Measurements from ENCODE around the gene VPS25. TPM values are rescaled to one million over a fixed set of nuclear protein-coding genes. Genes with fewer than 3 reads are reported as not detected.
"Not testable (repeated sequence)": the region's sequence is repeated elsewhere in the genome, so short reads cannot be mapped to it uniquely, and the experiment has no call there.

Gene VPS25
- total RNA-seq, 1 experiment from 2014 or later = 48.4 TPM

DNA sequence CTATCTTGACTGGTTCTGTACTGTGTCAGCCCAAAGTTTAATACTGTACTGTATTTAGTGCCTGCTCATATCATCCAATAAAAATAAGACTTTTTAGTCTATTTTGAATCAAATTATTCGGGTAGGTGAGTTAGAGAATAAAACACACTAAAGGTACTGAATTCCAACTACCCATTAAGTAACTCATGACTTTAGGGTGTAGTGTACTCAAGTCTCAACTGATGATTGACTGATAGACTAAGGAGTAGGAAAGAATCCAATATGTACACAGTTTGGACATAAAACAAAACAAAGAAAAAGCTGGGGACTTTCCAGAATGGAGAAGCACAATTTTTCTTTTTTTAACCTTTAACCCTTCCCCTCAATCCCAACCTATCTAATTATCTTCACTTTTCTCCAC is 32.5 kb upstream of the VPS25 start:
- H3K4me2 ChIP-seq = no peak overlapping the region
- no peak for DNase-seq
- no peaks in the 10 kb centered on the region for H4K20me1 ChIP-seq (ENCODE audit: insufficient read depth)
- no peaks in the 10 kb centered on the region for H3K9me2 ChIP-seq (ENCODE audit: insufficient read depth)
- no peaks in the 10 kb centered on the region for H3K36me3 ChIP-seq (ENCODE audit: low read depth)
- no peaks in the 10 kb centered on the region for H3K27me3 ChIP-seq (ENCODE audit: insufficient read depth, low read depth)
- H3K27ac ChIP-seq = no peak overlapping the region
- H3K4me3 ChIP-seq = no peak overlapping the region
- no peaks in the 10 kb centered on the region for H3F3A ChIP-seq (ENCODE audit: insufficient read depth, low read depth)
- no peaks in the 10 kb centered on the region for H3K9me3 ChIP-seq (ENCODE audit: insufficient read depth, low read depth)
- CTCF ChIA-PET = no interaction called here
- no TSS peak for BruUV-seq (replicated peaks)
- intact Hi-C loops (cut with micrococcal nuclease; ENCODE audit: unreplicated experiment) = no loop called here
- H3K4me1 ChIP-seq (replicated peaks; ENCODE audit: insufficient read depth) = peaks cover 10% of the 10 kb centered on the region; the same call in 1 of the 2 replicates
- H2AFZ ChIP-seq = no peak overlapping the region
- peaks cover 13% of the 10 kb centered on the region; the same call in 1 of the 2 replicates for H3K79me2 ChIP-seq (ENCODE audit: low read depth)
- POLR2A ChIA-PET (ENCODE audit: unreplicated experiment) = no interaction called here
- no peak for TF ChIP-seq EZH2 (IDR thresholded peaks at IDR 0.05; ENCODE audit: low read depth)
- TF ChIP-seq, protein P1, sequence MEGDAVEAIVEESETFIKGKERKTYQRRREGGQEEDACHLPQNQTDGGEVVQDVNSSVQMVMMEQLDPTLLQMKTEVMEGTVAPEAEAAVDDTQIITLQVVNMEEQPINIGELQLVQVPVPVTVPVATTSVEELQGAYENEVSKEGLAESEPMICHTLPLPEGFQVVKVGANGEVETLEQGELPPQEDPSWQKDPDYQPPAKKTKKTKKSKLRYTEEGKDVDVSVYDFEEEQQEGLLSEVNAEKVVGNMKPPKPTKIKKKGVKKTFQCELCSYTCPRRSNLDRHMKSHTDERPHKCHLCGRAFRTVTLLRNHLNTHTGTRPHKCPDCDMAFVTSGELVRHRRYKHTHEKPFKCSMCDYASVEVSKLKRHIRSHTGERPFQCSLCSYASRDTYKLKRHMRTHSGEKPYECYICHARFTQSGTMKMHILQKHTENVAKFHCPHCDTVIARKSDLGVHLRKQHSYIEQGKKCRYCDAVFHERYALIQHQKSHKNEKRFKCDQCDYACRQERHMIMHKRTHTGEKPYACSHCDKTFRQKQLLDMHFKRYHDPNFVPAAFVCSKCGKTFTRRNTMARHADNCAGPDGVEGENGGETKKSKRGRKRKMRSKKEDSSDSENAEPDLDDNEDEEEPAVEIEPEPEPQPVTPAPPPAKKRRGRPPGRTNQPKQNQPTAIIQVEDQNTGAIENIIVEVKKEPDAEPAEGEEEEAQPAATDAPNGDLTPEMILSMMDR (conservative IDR thresholded peaks at IDR 0.05) = no peak

DNA sequence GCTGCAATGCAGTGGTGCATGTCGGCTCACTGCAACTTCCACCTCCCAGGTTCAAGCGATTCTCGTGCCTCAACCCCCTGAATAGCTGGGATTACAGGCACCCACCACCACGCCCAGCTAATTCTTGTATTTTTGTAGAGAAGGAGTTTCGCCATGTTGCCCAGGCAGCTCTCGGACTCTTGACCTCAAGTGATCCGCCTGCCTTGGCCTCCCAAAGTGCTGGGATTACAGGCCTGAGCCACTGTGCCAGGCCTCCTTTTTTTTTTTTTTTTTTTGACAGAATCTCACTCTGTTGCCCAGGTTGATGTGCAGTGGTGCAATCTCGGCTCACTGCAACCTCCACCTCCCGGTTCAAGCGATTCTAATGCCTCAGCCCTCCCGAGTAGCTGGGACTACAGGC is 30.3 kb upstream of the VPS25 start:
- BruUV-seq (replicated peaks); H3K27me3 ChIP-seq (ENCODE audit: insufficient read depth, low read depth); H3F3A ChIP-seq (ENCODE audit: insufficient read depth, low read depth); DNase-seq; H3K9me2 ChIP-seq (ENCODE audit: insufficient read depth); H3K9me3 ChIP-seq (ENCODE audit: insufficient read depth, low read depth); H2AFZ ChIP-seq; H3K27ac ChIP-seq; POLR2A ChIA-PET (ENCODE audit: unreplicated experiment); H3K36me3 ChIP-seq (ENCODE audit: low read depth); intact Hi-C loops (cut with micrococcal nuclease; ENCODE audit: unreplicated experiment); H4K20me1 ChIP-seq (ENCODE audit: insufficient read depth); CTCF ChIA-PET; H3K4me3 ChIP-seq; H3K4me2 ChIP-seq: not testable (repeated sequence)
- Histone ChIP-seq H3K79me2 (ENCODE audit: low read depth) (peaks cover 13% of the 10 kb centered on the region; the same call in 1 of the 2 replicates), H3K4me1 (replicated peaks; ENCODE audit: insufficient read depth) (peaks cover 10% of the 10 kb centered on the region; the same call in 1 of the 2 replicates)

DNA sequence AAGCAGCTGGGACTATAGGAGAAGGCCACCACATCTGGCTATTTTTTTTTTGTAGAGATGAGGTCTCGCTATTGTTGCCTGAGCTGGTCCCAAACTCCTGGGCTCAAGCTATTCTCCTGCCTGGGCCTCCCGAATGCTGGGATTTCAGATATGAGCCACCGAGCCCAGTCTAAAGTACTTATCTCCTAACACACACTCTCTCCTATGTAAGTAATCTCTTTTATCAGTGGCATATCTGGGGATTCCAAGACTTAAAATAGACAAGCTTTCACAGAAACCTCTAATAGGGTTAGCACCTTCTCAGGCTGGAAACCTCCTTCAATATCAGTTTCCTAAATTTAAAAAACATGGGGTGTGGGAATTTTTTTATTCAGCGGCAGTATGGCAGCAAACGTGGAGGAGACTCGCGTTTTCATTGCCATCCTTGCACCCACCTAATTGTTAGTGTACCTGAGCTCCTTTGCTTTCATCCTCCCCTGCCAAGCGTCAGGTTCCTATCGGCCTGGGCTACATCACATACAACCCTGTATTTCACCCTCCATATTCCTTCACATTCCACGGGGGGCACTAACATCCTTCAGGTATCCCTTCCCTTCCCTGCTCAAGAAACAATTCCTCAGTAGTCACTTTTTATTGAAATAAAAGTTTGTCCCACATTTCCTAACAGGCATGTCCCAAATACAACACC is 29.5 kb upstream of the VPS25 start:
- Histone ChIP-seq H3K36me3 (ENCODE audit: low read depth) (no peaks in the 10 kb centered on the region), H3K9me3 (ENCODE audit: insufficient read depth, low read depth) (no peaks in the 10 kb centered on the region), H3K27me3 (ENCODE audit: insufficient read depth, low read depth) (no peaks in the 10 kb centered on the region), H3K9me2 (ENCODE audit: insufficient read depth) (no peaks in the 10 kb centered on the region), H3K4me2 (peak overlapping the region; percentile 75), H3K27ac (peak overlapping the region; percentile 65), H3K79me2 (ENCODE audit: low read depth) (peaks cover 13% of the 10 kb centered on the region; the same call in 1 of the 2 replicates), H3K4me3 (peak overlapping the region; percentile 78), H2AFZ (peak overlapping the region; percentile 78), H4K20me1 (ENCODE audit: insufficient read depth) (no peaks in the 10 kb centered on the region), H3F3A (ENCODE audit: insufficient read depth, low read depth) (no peaks in the 10 kb centered on the region; the same call in 1 of the 2 replicates), H3K4me1 (replicated peaks; ENCODE audit: insufficient read depth) (peaks cover 13% of the 10 kb centered on the region)
- ChIA-PET CTCF (interaction anchor here (0.7 kb wide), 1 partner anchor 66 kb away, joined by 3 read pairs; no protein-coding TSS in a partner anchor), POLR2A (ENCODE audit: unreplicated experiment) (no interaction called here)
- DNase-seq = no peak
- BruUV-seq (replicated peaks) = TSS peak; percentile 68
- intact Hi-C loops (cut with micrococcal nuclease; ENCODE audit: unreplicated experiment) = no loop called here
- TF ChIP-seq EZH2 (IDR thresholded peaks at IDR 0.05; ENCODE audit: low read depth) = no peak
- TF ChIP-seq, protein P1 (conservative IDR thresholded peaks at IDR 0.05) = peak; percentile 35; the same call in 1 of the 2 replicates

Data from PC-9 (cell line).